GM18519 (cell line): Measurements from ENCODE around the gene MVB12B.

Experiments
- ATAC-seq: cut with Tn5 transposase; IDR thresholded peaks from one replicate; pipeline ENCODE4 v1.9.1; 2021; ENCODE audit warnings: mild to moderate bottlenecking, moderate library complexity; ENCODE audit not compliant: unreplicated experiment, low FRiP score

Gene MVB12B

GRCh38 chr9:126499911-126500599 is 173.4 kb downstream of the MVB12B start:
- ATAC-seq, result no peak

GRCh38 chr9:126500600-126501382 is 174.2 kb downstream of the MVB12B start:
- no peak for ATAC-seq

DNA sequence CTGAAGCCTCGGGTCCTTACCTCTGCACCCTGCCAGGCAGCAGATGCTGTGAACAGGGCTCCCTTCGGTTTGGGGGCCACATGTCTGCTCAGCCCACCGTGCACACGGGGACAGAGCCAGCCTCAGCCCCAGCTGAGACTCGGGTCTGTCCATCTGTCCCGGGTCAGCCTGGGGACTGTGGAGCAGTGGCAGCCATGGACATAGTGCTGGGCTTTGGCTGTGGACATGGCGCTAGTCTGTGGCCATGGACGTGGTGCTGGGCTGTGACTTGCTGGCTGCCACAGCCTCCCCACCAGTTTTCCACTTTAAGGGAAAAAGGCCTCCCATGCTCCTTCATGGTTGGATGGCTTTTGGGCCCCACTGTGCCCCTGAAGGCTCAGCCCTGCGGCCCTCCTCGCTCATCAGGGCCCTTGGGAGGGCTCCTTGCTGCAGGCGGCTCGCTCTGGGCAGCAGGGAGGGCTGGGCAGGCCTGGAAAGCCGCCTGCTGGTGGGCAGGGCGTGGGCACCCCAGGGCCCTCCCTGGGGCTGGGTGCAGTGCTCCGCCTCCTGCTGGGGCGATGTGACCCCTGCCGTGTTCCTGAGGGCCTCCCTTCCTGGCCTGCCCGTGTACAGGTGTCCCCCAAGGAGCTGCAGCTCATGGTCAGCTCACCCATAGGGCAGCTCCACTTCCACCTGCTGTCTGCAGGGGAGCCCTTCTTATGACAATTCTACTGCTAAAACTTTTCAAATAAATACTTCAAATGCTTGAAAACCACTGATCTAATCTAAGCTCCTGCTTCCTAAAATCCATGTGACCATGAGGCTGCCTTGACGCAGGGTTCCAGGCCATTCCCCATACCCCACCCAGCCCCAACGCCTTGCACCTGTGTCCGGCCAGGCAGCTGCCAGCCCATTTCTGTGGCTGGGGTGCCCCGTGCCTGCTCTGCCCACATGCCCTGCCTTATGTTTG is 175.0 kb downstream of the MVB12B start:
- no peak for ATAC-seq

DNA sequence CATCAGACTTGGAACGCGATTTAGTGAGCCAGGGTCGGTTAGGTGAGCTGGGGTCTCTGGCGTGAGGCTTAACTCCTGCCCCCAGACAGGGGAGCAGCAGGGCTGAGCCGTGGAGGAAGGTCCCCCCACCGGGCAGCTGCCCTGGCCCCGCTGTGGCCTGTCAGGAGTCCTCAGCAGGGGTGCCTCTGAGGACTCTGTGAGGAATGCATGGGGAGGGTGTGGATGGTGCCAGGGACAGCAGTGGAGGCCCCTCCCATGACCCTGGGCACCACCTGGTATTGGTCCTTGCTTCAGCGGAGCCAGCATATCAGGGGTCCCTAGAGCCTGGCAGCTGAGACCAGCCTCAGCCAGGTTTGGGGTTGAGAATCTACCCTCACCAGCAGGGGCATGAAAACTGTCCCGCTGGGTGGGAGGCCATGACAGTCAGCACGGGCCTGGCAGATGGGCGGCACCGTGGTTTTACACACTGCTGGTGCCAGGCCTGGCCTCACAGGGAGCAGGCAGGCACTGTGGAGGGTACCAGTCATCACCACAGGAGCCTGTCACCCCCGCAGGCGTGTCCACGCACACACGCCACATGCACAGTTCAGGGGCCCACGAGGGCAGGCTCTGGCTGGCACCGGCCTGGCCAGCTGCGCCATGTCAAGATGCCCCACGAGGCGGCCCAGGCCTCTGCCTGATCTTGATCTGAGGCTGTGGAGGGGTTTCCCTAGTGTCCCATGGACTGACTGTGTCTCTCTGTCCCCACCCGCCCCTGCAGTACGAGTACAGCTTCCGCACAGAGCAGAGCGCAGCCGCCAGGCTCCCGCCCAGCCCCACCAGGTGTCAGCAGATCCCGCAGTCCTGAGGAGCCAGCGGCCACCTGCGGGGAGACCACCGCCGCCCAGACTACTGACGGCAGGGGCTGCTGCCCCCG is 176.0 kb downstream of the MVB12B start:
- no peak for ATAC-seq

GRCh38 chr9:126503333-126504085 is 176.9 kb downstream of the MVB12B start:
- no peak for ATAC-seq

DNA sequence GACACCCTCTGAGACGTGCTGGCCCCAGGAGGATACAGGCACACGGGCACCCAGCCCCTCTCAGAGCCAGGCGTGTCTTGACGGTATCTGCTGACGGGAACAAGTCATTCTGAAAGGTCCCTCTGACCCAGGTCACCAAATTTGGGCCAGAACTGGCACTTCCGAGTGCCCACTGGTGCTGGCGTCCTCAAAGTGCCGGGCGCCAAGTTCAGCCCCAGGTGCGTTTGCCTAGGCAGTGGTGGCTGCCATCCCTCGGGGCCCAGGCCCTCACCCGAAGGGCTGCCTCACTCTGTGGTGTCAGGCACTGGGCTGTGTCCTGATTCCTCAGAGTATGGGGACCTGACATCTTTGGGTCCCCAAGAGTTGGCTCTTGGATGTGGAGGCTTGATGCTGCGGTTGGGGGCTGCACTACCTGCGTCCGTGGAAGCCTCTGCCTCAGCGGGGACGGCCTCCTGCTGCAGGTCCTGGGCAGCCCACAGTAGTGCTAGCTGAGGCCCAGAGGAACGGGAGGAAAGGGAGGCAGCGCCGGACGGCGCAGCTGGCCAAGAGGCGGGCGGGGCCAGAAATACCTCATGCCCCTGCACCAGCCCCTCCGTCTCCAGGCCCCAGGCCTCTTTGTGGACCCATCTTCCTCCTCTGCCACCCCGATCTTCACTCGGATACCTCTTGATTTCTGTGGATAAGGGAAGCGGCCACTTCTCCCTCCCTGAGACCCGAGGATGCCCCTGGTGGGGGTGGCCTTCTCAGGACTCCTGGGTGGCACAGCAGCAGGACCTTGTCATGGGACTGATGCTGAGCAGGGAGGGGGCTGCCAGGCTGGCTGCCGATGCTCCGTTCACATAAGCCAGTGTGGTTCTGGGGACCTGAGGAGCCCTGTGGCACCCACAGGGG is 177.7 kb downstream of the MVB12B start:
- ATAC-seq, result no peak

DNA sequence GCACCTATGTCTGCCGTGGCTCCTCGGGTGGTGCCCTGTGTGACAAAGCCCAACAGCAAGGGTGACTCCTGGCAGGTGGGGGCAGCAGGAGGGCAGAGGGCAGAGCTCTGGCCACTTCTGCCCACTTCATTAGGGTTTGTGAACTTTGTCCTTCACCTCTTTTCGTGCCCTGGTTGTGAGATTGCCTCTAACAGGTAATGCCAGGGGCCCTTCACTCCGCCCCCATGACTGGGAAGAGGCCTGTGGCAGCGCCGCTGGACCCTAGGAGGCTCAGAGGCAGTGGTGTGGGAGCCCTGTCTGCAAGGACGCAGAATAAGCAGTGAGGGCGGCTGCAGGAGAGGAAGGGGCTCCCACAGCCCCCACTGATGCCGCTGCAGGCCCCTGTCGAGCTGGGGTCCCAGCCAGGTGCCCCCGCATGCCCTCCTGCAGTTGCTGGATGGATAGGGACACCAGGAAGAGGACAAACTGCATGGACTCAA is 178.4 kb downstream of the MVB12B start:
- no peak for ATAC-seq

GRCh38 chr9:126505697-126506346 is 179.2 kb downstream of the MVB12B start:
- no peak for ATAC-seq

GRCh38 chr9:126506361-126507317 is 180.0 kb downstream of the MVB12B start:
- ATAC-seq, result no peak

DNA sequence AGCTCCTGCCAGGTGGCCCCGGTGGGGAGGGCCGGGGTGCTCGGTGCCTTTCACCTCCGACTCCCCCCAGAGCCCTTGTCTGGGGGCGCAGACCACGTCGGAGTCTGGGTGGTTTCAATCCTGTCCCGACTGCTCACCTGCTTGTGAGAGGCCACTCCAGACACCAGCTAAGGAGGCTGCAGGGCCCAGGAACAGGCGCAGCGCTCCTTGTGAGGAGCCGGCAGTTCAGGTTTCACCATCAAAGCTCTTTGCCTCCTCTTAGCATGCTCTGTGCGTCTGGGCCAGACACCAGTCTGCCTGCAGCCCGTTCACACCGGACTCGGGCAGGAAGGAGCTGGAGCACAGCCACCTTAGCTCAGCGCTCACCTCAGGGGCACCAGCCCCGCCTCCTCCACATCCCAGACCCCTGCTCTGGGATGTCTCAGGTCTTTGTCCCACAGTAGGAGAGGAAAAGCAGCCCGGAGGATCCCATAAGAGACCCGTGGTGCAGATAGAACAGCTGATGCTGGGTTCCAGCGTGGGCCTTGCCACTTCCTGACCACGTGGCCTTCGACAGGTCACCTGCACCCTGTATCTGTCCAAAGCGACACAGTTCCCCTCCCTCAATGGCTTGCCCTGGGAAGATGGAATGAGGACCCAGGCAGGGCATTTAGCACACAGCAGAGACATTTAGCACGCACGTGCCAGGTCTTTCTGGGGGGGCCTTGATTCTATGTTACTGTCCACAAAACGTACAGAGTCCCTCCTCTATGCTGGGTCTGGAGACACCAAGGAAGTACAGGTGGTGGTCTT is 180.9 kb downstream of the MVB12B start:
- ATAC-seq, result no peak

DNA sequence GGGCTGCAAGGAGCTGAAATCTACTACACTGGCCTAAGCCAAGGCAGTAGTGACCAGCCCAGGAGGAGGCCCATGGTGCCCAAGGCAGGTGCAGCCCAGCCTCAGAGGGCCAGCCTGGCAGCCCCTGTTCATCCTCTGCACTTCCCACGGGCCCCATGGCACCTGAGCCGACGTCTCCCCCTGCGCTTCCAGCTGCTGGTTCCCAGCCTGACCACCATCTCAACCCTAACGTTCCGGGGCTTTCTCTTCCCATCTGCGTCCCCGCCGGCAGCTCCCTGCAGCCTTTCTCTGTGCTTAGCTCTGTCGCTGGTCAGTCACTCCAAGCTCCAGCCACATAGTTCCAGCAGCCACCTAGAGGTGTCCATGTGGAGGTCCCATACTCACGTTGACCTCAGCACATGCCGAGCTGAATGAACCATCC is 181.6 kb downstream of the MVB12B start:
- no peak for ATAC-seq

- ATAC-seq, result no peak
These were observed 182.3 kb downstream of the MVB12B start for GRCh38 chr9:126508928-126509327.

- no peak for ATAC-seq
These were observed 183.1 kb downstream of the MVB12B start for GRCh38 chr9:126509718-126510117.

- no peak for ATAC-seq
These were observed 183.9 kb downstream of the MVB12B start for GRCh38 chr9:126510564-126510963.

- ATAC-seq, result no peak
These were observed 184.8 kb downstream of the MVB12B start for GRCh38 chr9:126511411-126511810.
